Ascending aorta (tissue), 2 donors: ENCODE measurements around the gene PTH. TPM values are rescaled to one million over a fixed set of nuclear protein-coding genes. Genes with fewer than 3 reads are reported as not detected.

Source experiments
- DNase-seq, 2 donors: peaks; one replicate each; pipeline ENCODE4 v3.0.0-alpha.2; 2019; ENCODE audit warnings: low spot score in 2 of 2
- H3K27ac ChIP-seq, 2 donors: fragments of 200-600 bp; sonication (generic); one replicate each; pipeline ENCODE4 v1.5.1; 2016 to 2017; ENCODE audit warnings: mild to moderate bottlenecking in 1 of 2
- H3K27me3 ChIP-seq: fragments of 200-600 bp; sonication (generic); one replicate; pipeline ENCODE4 v1.5.1; 2017
- H3K36me3 ChIP-seq, 2 donors: fragments of 200-600 bp; sonication (generic); one replicate each; pipeline ENCODE4 v1.5.1; 2016
- H3K4me1 ChIP-seq, 2 donors: fragments of 200-600 bp; sonication (generic); one replicate each; pipeline ENCODE4 v1.5.1; 2016 to 2017; ENCODE audit warnings: mild to moderate bottlenecking in 1 of 2
- H3K4me3 ChIP-seq, 2 donors: fragments of 200-600 bp; sonication (generic); one replicate each; pipeline ENCODE4 v1.5.1; 2016 to 2017; ENCODE audit warnings: mild to moderate bottlenecking in 1 of 2
- H3K9me3 ChIP-seq, 2 donors: fragments of 200-600 bp; sonication (generic); one replicate each; pipeline ENCODE4 v1.5.1; 2016
- intact Hi-C: fragments of 100-400 bp; cut with DNase I; formaldehyde crosslinking; loops from one replicate; pipeline ENCODE4 v1.15.1; 2023
- total RNA-seq: library from RNA; depleted of rRNA; stranded (reverse); fragments of >200 nt; gene quantifications from one replicate; pipeline ENCODE4 v1.1.0, GENCODE V29; 2016
- TF ChIP-seq, protein P1 (sequence below), 3 experiments: fragments of 200-600 bp in 2 of 3; fragments of 450-650 bp in 1 of 3; sonication (generic) in 2 of 3; IDR thresholded peaks; one replicate each; pipeline ENCODE4 v1.5.1; 2016 to 2019; ENCODE audit warnings: antibody characterized with exemption in 3 of 3, mild to moderate bottlenecking in 1 of 3, moderate library complexity in 1 of 3

PTH gene
- not detected for total RNA-seq

DNA sequence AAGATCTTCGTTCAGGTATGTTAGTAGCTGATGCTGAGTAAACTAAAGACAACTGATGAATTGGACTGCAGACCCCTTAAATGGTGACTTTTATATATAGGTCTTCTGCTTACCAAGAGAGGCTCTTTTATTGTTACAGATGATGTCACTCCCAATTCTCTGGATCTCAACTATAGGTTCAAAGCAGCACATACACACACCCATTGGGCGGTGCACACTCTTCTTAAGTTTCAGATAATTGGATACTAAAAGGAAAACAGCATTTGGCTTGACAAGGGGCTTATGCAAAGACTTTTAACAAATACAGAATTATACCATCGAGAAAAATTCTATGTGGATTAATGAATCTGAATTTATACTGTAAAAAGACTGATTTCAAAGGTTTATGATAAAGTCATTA is at the start of gene PTH:
Gene PTH, minus strand, starts transcription at position 69 of the 400 bp plus-strand sequence. CDS start 3,142 bp downstream, outside the sequence.
- H3K36me3 ChIP-seq = no peaks in the 10 kb centered on the region
- no peak within 1 kb of the TSS for H3K27ac ChIP-seq
- TF ChIP-seq, protein P1, sequence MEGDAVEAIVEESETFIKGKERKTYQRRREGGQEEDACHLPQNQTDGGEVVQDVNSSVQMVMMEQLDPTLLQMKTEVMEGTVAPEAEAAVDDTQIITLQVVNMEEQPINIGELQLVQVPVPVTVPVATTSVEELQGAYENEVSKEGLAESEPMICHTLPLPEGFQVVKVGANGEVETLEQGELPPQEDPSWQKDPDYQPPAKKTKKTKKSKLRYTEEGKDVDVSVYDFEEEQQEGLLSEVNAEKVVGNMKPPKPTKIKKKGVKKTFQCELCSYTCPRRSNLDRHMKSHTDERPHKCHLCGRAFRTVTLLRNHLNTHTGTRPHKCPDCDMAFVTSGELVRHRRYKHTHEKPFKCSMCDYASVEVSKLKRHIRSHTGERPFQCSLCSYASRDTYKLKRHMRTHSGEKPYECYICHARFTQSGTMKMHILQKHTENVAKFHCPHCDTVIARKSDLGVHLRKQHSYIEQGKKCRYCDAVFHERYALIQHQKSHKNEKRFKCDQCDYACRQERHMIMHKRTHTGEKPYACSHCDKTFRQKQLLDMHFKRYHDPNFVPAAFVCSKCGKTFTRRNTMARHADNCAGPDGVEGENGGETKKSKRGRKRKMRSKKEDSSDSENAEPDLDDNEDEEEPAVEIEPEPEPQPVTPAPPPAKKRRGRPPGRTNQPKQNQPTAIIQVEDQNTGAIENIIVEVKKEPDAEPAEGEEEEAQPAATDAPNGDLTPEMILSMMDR (IDR thresholded peaks at IDR 0.05) = no peak
- no peak within 1 kb of the TSS for H3K4me3 ChIP-seq
- no peaks in the 10 kb centered on the region for H3K27me3 ChIP-seq
- H3K4me1 ChIP-seq = no peaks in the 10 kb centered on the region
- no peak for DNase-seq
- no peaks in the 10 kb centered on the region for H3K9me3 ChIP-seq
- intact Hi-C loops = no loop called here

GRCh38 chr11:13538044-13538443 is 42.2 kb upstream of the PTH start:
- Histone ChIP-seq H3K27me3 (no peaks in the 10 kb centered on the region), H3K27ac (no peak overlapping the region), H3K4me3 (no peak overlapping the region), H3K9me3 (no peaks in the 10 kb centered on the region), H3K36me3 (no peaks in the 10 kb centered on the region), H3K4me1 (no peaks in the 10 kb centered on the region)
- intact Hi-C loops = no loop called here
- no peak for DNase-seq
- TF ChIP-seq, protein P1 (IDR thresholded peaks at IDR 0.05) = no peak

GRCh38 chr11:13535819-13536218 is 40.0 kb upstream of the PTH start:
- TF ChIP-seq, protein P1 (IDR thresholded peaks at IDR 0.05) = no peak
- no peak for DNase-seq
- Histone ChIP-seq H3K4me3 (no peak overlapping the region), H3K4me1 (no peaks in the 10 kb centered on the region), H3K27me3 (no peaks in the 10 kb centered on the region), H3K9me3 (no peaks in the 10 kb centered on the region), H3K27ac (no peak overlapping the region), H3K36me3 (no peaks in the 10 kb centered on the region)
- intact Hi-C loops = no loop called here

- Histone ChIP-seq H3K27ac (no peak overlapping the region), H3K9me3 (no peaks in the 10 kb centered on the region), H3K4me1 (no peaks in the 10 kb centered on the region), H3K36me3 (no peaks in the 10 kb centered on the region), H3K4me3 (no peak overlapping the region), H3K27me3 (no peaks in the 10 kb centered on the region)
- TF ChIP-seq, protein P1 (IDR thresholded peaks at IDR 0.05) = no peak
- no peak for DNase-seq
- intact Hi-C loops = no loop called here
Measured at GRCh38 chr11:13534358-13534757, 38.6 kb upstream of the PTH start.

- intact Hi-C loops = no loop called here
Measured at GRCh38 chr11:13525257-13525656, 29.5 kb upstream of the PTH start.

More at GRCh38 chr11:13525257-13525656, 29.5 kb upstream of the PTH start:
- TF ChIP-seq, protein P1 (IDR thresholded peaks at IDR 0.05) = no peak
- H3K4me1 ChIP-seq = no peaks in the 10 kb centered on the region
- H3K9me3 ChIP-seq = no peaks in the 10 kb centered on the region
- H3K4me3 ChIP-seq = no peak overlapping the region
- no peak overlapping the region for H3K27ac ChIP-seq
- H3K27me3 ChIP-seq = no peaks in the 10 kb centered on the region
- DNase-seq = no peak
- no peaks in the 10 kb centered on the region for H3K36me3 ChIP-seq
